H1 (cell line): ENCODE measurements around the gene CHFR. TPM values are rescaled to one million over a fixed set of nuclear protein-coding genes. Genes with fewer than 3 reads are reported as not detected.

Experiments used
- CTCF ChIA-PET: fragments of 300-600 bp; sonication (Branson Sonifier 250); formaldehyde crosslinking; loops from one replicate; lab custom pipeline; 2021; ENCODE audit not compliant: partially characterized antibody; lab: Charles Lee
- POLR2A ChIA-PET: fragments of 300-600 bp; sonication (Branson Sonifier 250); formaldehyde crosslinking; loops from one replicate; lab custom pipeline; 2021; ENCODE audit warnings: inconsistent platforms; ENCODE audit not compliant: partially characterized antibody; lab: Charles Lee
- DNase-seq, 2 experiments: peaks; one replicate each; pipeline versions ENCODE4 v3.0.0 to v3.0.0-alpha.2; 2010 to 2022; ENCODE audit warnings: low spot score in 2 of 2, low read depth in 1 of 2, mixed read lengths in 1 of 2
- FAIRE-seq: peaks from 2 replicates; lab custom pipeline; 2011; peaks lifted over from hg19 to GRCh38; lab: Jason Lieb, UNC
- H2AFZ ChIP-seq: 2 replicates; pipeline ENCODE4 v1.8.1; 2012; ENCODE audit warnings: low read length, inconsistent platforms
- H2AK5ac ChIP-seq: 2 replicates; pipeline ENCODE4 v1.6.1; 2013; ENCODE audit warnings: low read depth, low read length
- H2BK120ac ChIP-seq: replicated peaks from 2 replicates; pipeline ENCODE3; 2013; ENCODE audit warnings: low read depth, low read length, inconsistent platforms
- H2BK12ac ChIP-seq: 2 replicates; pipeline ENCODE4 v1.6.1; 2013; ENCODE audit warnings: low read depth, low read length
- H2BK15ac ChIP-seq: 2 replicates; pipeline ENCODE4 v1.6.1; 2013; ENCODE audit warnings: low read length
- H2BK20ac ChIP-seq: 2 replicates; pipeline ENCODE4 v1.6.1; 2013; ENCODE audit warnings: low read length
- H2BK5ac ChIP-seq: 2 replicates; pipeline ENCODE4 v1.6.1; 2013; ENCODE audit warnings: low read depth, low read length
- H3K14ac ChIP-seq: 2 replicates; pipeline ENCODE4 v1.6.1; 2013; ENCODE audit warnings: inconsistent platforms; ENCODE audit not compliant: insufficient read length
- H3K18ac ChIP-seq: 2 replicates; pipeline ENCODE4 v1.6.1; 2013; ENCODE audit warnings: low read length; ENCODE audit errors: extremely low read depth
- H3K23ac ChIP-seq: 2 replicates; pipeline ENCODE4 v1.6.1; 2013; ENCODE audit warnings: inconsistent platforms; ENCODE audit not compliant: insufficient read length
- H3K23me2 ChIP-seq: 2 replicates; pipeline ENCODE4 v1.6.1; 2013; ENCODE audit warnings: low read depth, low read length
- H3K27ac ChIP-seq: 2 replicates; pipeline ENCODE4 v1.6.1; 2011; ENCODE audit warnings: low read depth, low read length, inconsistent platforms
- H3K27me3 ChIP-seq, 4 experiments: replicated peaks in 1 of 4; 1 replicate in 1 of 4; 2 replicates in 3 of 4; pipeline versions ENCODE4 v1.6.1 to v1.8.1; 2011 to 2013; ENCODE audit warnings: low read length in 3 of 4, mild to moderate bottlenecking in 3 of 4, inconsistent platforms in 2 of 4, mixed read lengths in 2 of 4, moderate library complexity in 1 of 4; ENCODE audit not compliant: control insufficient read depth in 3 of 4, insufficient read depth in 3 of 4; ENCODE audit errors: extremely low read depth in 1 of 4
- H3K36me3 ChIP-seq, 4 experiments: 2 replicates each; pipeline versions ENCODE4 v1.6.1 to v1.8.1; 2011 to 2013; ENCODE audit warnings: mild to moderate bottlenecking in 4 of 4, low read length in 3 of 4, moderate library complexity in 2 of 4, control low read depth in 1 of 4, inconsistent platforms in 1 of 4; ENCODE audit not compliant: insufficient read depth in 4 of 4, control insufficient read depth in 2 of 4
- H3K4ac ChIP-seq: replicated peaks from 2 replicates; pipeline ENCODE3; 2013; ENCODE audit warnings: low read length, low read depth, mixed read lengths, inconsistent platforms; ENCODE audit not compliant: insufficient read length
- H3K4me1 ChIP-seq, 4 experiments: replicated peaks in 1 of 4; 1 replicate in 1 of 4; 2 replicates in 3 of 4; pipeline versions ENCODE4 v1.6.1 to v1.8.1; 2011 to 2013; ENCODE audit warnings: low read length in 3 of 4, inconsistent platforms in 2 of 4, mixed read lengths in 1 of 4; ENCODE audit not compliant: insufficient read depth in 4 of 4, control insufficient read depth in 3 of 4
- H3K4me2 ChIP-seq, 2 experiments: 2 replicates each; pipeline versions ENCODE4 v1.6.1 to v1.8.1; 2011 to 2013; ENCODE audit warnings: low read depth in 2 of 2, low read length in 2 of 2, control low read depth in 1 of 2, inconsistent platforms in 1 of 2, mild to moderate bottlenecking in 1 of 2; ENCODE audit not compliant: insufficient read depth in 1 of 2
- H3K4me3 ChIP-seq, 4 experiments: fragments of 200-600, 300-600 bp in 1 of 4; sonication (generic), shearing (Covaris generic), sonication (Bioruptor Twin) in 1 of 4; 2 replicates each; pipeline versions ENCODE4 v1.5.1 to v1.8.1; 2011 to 2016; ENCODE audit warnings: low read length in 4 of 4, low read depth in 3 of 4, control low read depth in 2 of 4, inconsistent platforms in 2 of 4, mild to moderate bottlenecking in 2 of 4, mixed read lengths in 1 of 4, moderate library complexity in 1 of 4; ENCODE audit not compliant: insufficient read depth in 2 of 4; ENCODE audit errors: extremely low read depth in 1 of 4
- H3K56ac ChIP-seq: replicated peaks from 2 replicates; pipeline ENCODE3; 2013; ENCODE audit warnings: low read depth, mild to moderate bottlenecking, mixed read lengths, low read length, inconsistent platforms; ENCODE audit not compliant: insufficient read length
- H3K79me1 ChIP-seq: 2 replicates; pipeline ENCODE4 v1.6.1; 2013; ENCODE audit warnings: low read depth, low read length, control low read depth
- H3K79me2 ChIP-seq, 2 experiments: 2 replicates each; pipeline versions ENCODE4 v1.6.1 to v1.8.1; 2012 to 2013; ENCODE audit warnings: low read length in 2 of 2, mild to moderate bottlenecking in 2 of 2, inconsistent platforms in 1 of 2; ENCODE audit not compliant: insufficient read depth in 2 of 2, control insufficient read depth in 1 of 2
- H3K9ac ChIP-seq, 4 experiments: replicated peaks in 1 of 4; 1 replicate in 1 of 4; 2 replicates in 3 of 4; pipeline versions ENCODE4 v1.6.1 to v1.8.1; 2011 to 2013; ENCODE audit warnings: low read depth in 3 of 4, low read length in 3 of 4, control low read depth in 2 of 4, mild to moderate bottlenecking in 2 of 4, moderate library complexity in 2 of 4, inconsistent platforms in 1 of 4; ENCODE audit errors: extremely low read depth in 1 of 4
- H3K9me3 ChIP-seq, 2 experiments: 2 replicates each; pipeline versions ENCODE4 v1.6.1 to v1.8.1; 2012 to 2013; ENCODE audit warnings: mild to moderate bottlenecking in 2 of 2, moderate library complexity in 2 of 2, control low read depth in 1 of 2, inconsistent platforms in 1 of 2, low read depth in 1 of 2, low read length in 1 of 2, mixed read lengths in 1 of 2; ENCODE audit not compliant: insufficient read depth in 2 of 2
- H4K20me1 ChIP-seq, 2 experiments: replicated peaks in 1 of 2; 2 replicates each; pipeline versions ENCODE3 to v1.8.1; 2011 to 2013; ENCODE audit warnings: inconsistent platforms in 2 of 2, low read length in 2 of 2, mild to moderate bottlenecking in 1 of 2; ENCODE audit not compliant: insufficient read depth in 2 of 2, control insufficient read depth in 1 of 2
- H4K5ac ChIP-seq: 2 replicates; pipeline ENCODE4 v1.6.1; 2013; ENCODE audit warnings: low read length, low read depth, mixed read lengths, inconsistent platforms; ENCODE audit not compliant: insufficient read length
- H4K8ac ChIP-seq: 2 replicates; pipeline ENCODE4 v1.8.0; 2013; ENCODE audit warnings: mild to moderate bottlenecking, moderate library complexity, low read length, inconsistent platforms; ENCODE audit not compliant: insufficient read depth; ENCODE audit errors: extremely low read depth
- H4K91ac ChIP-seq: replicated peaks from 2 replicates; pipeline ENCODE3; 2013; ENCODE audit warnings: low read length, mixed read lengths, inconsistent platforms; ENCODE audit not compliant: insufficient read length
- BCL11A ChIP-seq, 2 experiments: IDR thresholded peaks; one replicate each; pipeline ENCODE4 v1.6.1; 2011; ENCODE audit warnings: low read depth in 2 of 2, low read length in 2 of 2, mild to moderate bottlenecking in 2 of 2
- BRCA1 ChIP-seq: IDR thresholded peaks from 2 replicates; pipeline ENCODE4 v1.6.1; 2012; ENCODE audit warnings: low read depth, low read length, improper control_type of control experiment
- CTBP2 ChIP-seq: IDR thresholded peaks from 2 replicates; pipeline ENCODE4 v1.7.0; 2011; ENCODE audit warnings: borderline replicate concordance, mild to moderate bottlenecking, moderate library complexity, mixed read lengths, low read length; ENCODE audit not compliant: insufficient read depth, insufficient read length
- E2F6 ChIP-seq: IDR thresholded peaks from 2 replicates; pipeline ENCODE4 v1.6.1; 2012; ENCODE audit warnings: inconsistent platforms
- HDAC2 ChIP-seq, 2 experiments: fragments of 300-600 bp in 1 of 2; sonication (generic) in 1 of 2; IDR thresholded peaks; 2 replicates each; pipeline ENCODE4 v1.6.1; 2011 to 2012; ENCODE audit warnings: low read depth in 2 of 2, low read length in 2 of 2, mild to moderate bottlenecking in 2 of 2, moderate library complexity in 2 of 2, borderline replicate concordance in 1 of 2, inconsistent platforms in 1 of 2
- JUND ChIP-seq: IDR thresholded peaks from 2 replicates; pipeline ENCODE4 v1.6.1; 2011; ENCODE audit warnings: mild to moderate bottlenecking, improper control_type of control experiment, low read length
- RBBP5 ChIP-seq: IDR thresholded peaks from 2 replicates; pipeline ENCODE4 v1.7.1; 2012; ENCODE audit warnings: low read depth, mild to moderate bottlenecking, inconsistent platforms, low read length, moderate library complexity, borderline replicate concordance
- RNF2 ChIP-seq: fragments of 200-900, 300-1000 bp; sonication (generic); IDR thresholded peaks from 2 replicates; pipeline ENCODE4 v1.7.1; 2016; ENCODE audit warnings: borderline replicate concordance, low read depth, mild to moderate bottlenecking, antibody characterized with exemption, low read length; ENCODE audit not compliant: poor library complexity, severe bottlenecking; ENCODE audit errors: missing control alignments
- SP4 ChIP-seq: IDR thresholded peaks from 2 replicates; pipeline ENCODE4 v1.6.1; 2012; ENCODE audit warnings: low read length, inconsistent platforms
- WGBS, 2 experiments: shearing (Covaris generic) in 1 of 2; methylation state at CpG; one replicate each; pipeline versions ENCODE4 v1.1.6 to v1.1.7; 2013 to 2015; ENCODE audit warnings: low lambda C conversion rate in 2 of 2, mixed read lengths in 2 of 2, inconsistent platforms in 1 of 2, low coverage in 1 of 2, missing lambda C conversion rate in 1 of 2; ENCODE audit not compliant: insufficient replicate concordance in 2 of 2, insufficient coverage in 1 of 2, insufficient read length in 1 of 2; ENCODE audit errors: extremely low coverage in 1 of 2, missing lambda C conversion rate in 1 of 2; 5-methylcytosine and 5-hydroxymethylcytosine counted together
- polyA plus RNA-seq, 7 experiments: library from polyadenylated mRNA; depleted of rRNA in 3 of 7; stranded (reverse) in 5 of 7; unstranded in 2 of 7; fragments of >200 nt in 5 of 7; fragments of 200-250 nt in 2 of 7; gene quantifications; 1 replicate in 5 of 7; 2 replicates in 1 of 7; 4 replicates in 1 of 7; pipeline versions ENCODE4 v1.2.1 to v1.2.3, GENCODE V29; 2011 to 2013; ENCODE audit warnings: missing spikeins in 2 of 7, mixed read lengths in 2 of 7
- total RNA-seq: library from RNA; stranded (reverse); fragmentation: NEBNext Ultra II Directional; extraction: Animal tissue kit (Norgen Biotek cat#: 25700); gene quantifications from 2 replicates; pipeline ENCODE4 v1.2.1, GENCODE V29; 2021
- TF ChIP-seq, protein P1 (sequence below): IDR thresholded peaks from 2 replicates; pipeline ENCODE4 v1.6.1; 2012; ENCODE audit warnings: low read length, inconsistent platforms

The CHFR gene
- total and polyA plus RNA-seq, 2 of the 8 experiments (the other 6 are each of a cell fraction or from before 2014, with no cell fraction given): 31.4 to 44.6 TPM

GRCh38 chr12:132936163-132936562 is 48.8 kb upstream of the CHFR start:
- peaks cover 0 to 12% (median 6%) of the 10 kb centered on the region in 4 experiments; a peak in 3 of 8 replicates for H3K36me3 ChIP-seq
- H3K4me3 ChIP-seq: no peak overlapping the region
- H3K4me1 ChIP-seq: no peaks in the 10 kb centered on the region
- H3K79me2 ChIP-seq: no peaks in the 10 kb centered on the region
- no peaks in the 10 kb centered on the region for H3K23me2 ChIP-seq
- no peak overlapping the region for H3K18ac ChIP-seq
- H2BK120ac ChIP-seq: no peak overlapping the region
- H3K79me1 ChIP-seq: no peaks in the 10 kb centered on the region
- H4K5ac ChIP-seq: no peak overlapping the region
- WGBS, 2 experiments: 89% methylated on average over 2 of the region's 2 CpGs; no CpG with 5 or more reads in 1 of the 2 experiments
- CTCF ChIA-PET: interaction anchor here (1.6 kb wide), 1 partner anchor 11 kb away, joined by 3 read pairs; no protein-coding TSS in a partner anchor
- no peak overlapping the region for H3K23ac ChIP-seq
- no peak overlapping the region for H2BK20ac ChIP-seq
- no peak overlapping the region for H2BK5ac ChIP-seq
- no peak overlapping the region for H3K14ac ChIP-seq
- H3K27me3 ChIP-seq: no peaks in the 10 kb centered on the region
- no peak overlapping the region for H3K9ac ChIP-seq
- FAIRE-seq (no peak), DNase-seq (no peak)
- H4K20me1 ChIP-seq: no peaks in the 10 kb centered on the region
- H4K8ac ChIP-seq: no peak overlapping the region
- H4K91ac ChIP-seq: no peak overlapping the region
- POLR2A ChIA-PET: no interaction called here
- no peak overlapping the region for H2AK5ac ChIP-seq
- H3K4me2 ChIP-seq: no peak overlapping the region
- H3K9me3 ChIP-seq: peaks cover 46 to 62% of the 10 kb centered on the region in 2 experiments
- H2BK12ac ChIP-seq: no peak overlapping the region
- H3K4ac ChIP-seq: no peak overlapping the region
- no peak overlapping the region for H2BK15ac ChIP-seq
- no peak for TF ChIP-seq HDAC2 (IDR thresholded peaks at IDR 0.05; ENCODE audit: borderline replicate concordance in 1 of 2, low read depth in 2 of 2, low read length in 2 of 2)
- no peak for TF ChIP-seq BRCA1
- TF ChIP-seq RBBP5: no peak
- TF ChIP-seq, protein P1, sequence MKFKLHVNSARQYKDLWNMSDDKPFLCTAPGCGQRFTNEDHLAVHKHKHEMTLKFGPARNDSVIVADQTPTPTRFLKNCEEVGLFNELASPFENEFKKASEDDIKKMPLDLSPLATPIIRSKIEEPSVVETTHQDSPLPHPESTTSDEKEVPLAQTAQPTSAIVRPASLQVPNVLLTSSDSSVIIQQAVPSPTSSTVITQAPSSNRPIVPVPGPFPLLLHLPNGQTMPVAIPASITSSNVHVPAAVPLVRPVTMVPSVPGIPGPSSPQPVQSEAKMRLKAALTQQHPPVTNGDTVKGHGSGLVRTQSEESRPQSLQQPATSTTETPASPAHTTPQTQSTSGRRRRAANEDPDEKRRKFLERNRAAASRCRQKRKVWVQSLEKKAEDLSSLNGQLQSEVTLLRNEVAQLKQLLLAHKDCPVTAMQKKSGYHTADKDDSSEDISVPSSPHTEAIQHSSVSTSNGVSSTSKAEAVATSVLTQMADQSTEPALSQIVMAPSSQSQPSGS: no peak
- no peak for TF ChIP-seq RNF2
- TF ChIP-seq E2F6: no peak
- TF ChIP-seq BCL11A (IDR thresholded peaks at IDR 0.05; ENCODE audit: low read depth in 2 of 2, low read length in 2 of 2): no peak
- TF ChIP-seq JUND: no peak
- TF ChIP-seq CTBP2: no peak
- TF ChIP-seq SP4: no peak
- TF ChIP-seq, all 59 proteins: peak for 0
- Histone ChIP-seq H2AFZ (no peak overlapping the region), H3K56ac (no peak overlapping the region), H3K27ac (no peak overlapping the region)
